NCI-H510A treated with DMSO at 0.1 percent for 48 hours (cell line): Measurements from ENCODE around the gene POU2F3.
"Not testable (repeated sequence)": the region's sequence is repeated elsewhere in the genome, so short reads cannot be mapped to it uniquely, and the experiment has no call there.

Experiments used
- DNase-seq: peaks from one replicate; lab custom pipeline; 2025; lab: John Stamatoyannopoulos, UW

The POU2F3 gene

GRCh38 chr11:120253377-120253776 is 13.4 kb downstream of the POU2F3 start:
- DNase-seq, result not testable (repeated sequence)

GRCh38 chr11:120254788-120255518 is 15.0 kb downstream of the POU2F3 start:
- DNase-seq, result no peak

- no peak for DNase-seq
Measured at GRCh38 chr11:120255519-120255866, 15.6 kb downstream of the POU2F3 start.

DNA sequence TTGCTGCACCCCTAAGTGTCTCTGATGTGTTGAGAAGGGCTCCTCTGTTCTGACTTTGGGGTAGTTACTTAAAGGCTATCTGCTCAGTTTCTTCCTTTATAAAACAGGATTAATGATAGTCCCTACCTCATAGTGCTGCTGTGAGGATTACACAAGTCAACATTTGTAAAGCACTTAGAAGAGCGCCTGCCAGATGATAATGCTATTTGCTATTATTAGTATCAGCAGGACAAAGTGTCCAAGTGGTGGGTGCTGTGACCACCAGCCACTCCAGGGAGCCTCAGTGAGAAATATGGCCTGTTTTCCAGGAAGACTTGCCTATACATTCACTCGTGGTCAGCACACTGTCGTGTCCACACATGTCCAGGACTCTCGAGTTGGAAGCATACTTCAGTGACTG is 16.2 kb downstream of the POU2F3 start:
- DNase-seq, result no peak

DNA sequence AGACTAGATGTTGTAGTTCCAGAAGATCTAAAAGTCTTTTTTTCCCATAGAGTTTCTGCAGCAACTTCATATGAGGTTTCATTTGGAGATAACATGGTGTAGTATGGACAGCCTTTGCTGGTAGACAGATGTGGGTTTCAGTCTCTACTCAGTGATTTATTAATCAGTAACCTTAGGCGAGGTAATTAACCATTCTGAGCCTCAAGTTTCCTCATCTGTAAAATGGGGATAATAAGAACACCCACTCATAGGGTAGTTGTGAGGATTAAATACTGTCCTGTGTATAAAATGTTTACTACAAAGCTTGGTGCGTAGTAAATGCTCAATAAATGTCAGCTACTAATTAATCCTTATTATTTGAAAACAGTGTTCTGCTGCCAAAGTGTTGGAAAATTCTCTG is 16.8 kb downstream of the POU2F3 start:
- no peak for DNase-seq

GRCh38 chr11:120257346-120257745 is 17.4 kb downstream of the POU2F3 start:
- DNase-seq, result no peak

DNA sequence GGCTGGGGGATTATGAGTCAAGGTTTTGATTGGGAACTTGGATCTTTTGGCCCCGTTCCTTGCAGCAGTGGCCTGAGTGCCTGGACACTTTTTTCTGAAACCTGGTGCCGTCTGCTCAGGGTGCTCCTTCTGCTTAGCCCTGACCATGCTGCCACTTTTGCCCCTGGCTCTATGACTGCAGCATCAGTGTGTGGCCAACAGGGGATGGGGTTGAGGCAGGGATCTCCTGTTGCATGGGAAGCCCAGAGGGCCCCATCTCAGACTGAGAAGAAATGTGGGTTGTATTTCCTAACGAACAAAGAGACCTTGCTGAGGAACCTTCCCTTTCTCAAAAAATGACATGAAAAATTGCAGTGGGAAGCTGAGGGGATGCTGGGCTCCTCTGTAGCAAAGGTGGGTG is 18.7 kb downstream of the POU2F3 start:
- DNase-seq, result no peak

- no peak for DNase-seq
Measured at GRCh38 chr11:120259241-120259640, 19.3 kb downstream of the POU2F3 start.

- DNase-seq, result no peak
Measured at GRCh38 chr11:120259988-120260565, 20.1 kb downstream of the POU2F3 start.

DNA sequence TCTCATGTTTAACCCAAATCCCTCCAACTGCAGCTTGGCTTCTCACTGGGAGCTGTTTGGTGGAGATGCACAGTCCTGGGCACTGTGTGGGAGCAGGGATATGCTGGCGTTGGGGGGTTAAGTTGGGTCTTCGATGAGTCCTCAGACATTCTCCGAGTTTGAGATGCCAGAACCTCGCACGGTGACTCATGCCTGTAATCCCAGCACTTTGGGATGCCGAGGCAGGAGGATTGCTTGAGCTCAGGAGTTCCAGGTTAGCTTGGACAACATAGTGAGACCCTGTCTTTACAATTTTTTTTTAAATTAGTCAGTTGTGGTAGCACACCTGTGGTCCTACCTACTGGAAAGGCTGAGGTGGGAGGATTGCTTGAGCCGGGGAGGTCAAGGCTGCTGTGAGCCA is 20.7 kb downstream of the POU2F3 start:
- DNase-seq, result no peak

GRCh38 chr11:120261321-120261720 is 21.4 kb downstream of the POU2F3 start:
- no peak for DNase-seq

DNA sequence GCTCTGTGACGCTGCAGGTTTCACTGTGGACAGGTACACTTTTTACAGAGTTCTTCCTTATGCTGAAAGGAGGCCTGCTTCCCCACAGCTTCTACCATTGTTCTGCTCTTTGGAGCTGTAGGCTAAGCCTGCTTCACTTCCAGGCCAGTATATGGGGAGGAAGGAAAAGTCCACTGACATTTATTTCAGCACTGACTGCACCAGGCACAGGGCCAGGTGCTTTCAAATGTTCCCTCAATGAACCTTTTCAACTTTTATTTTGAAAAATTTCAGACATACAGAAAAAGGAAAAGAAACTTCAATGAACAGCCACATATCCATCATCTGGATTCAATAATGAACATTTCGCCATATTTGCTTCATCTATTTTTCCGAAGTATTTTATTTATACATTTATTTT is 22.0 kb downstream of the POU2F3 start:
- DNase-seq, result no peak

- DNase-seq, result no peak
Measured at GRCh38 chr11:120267319-120267718, 27.4 kb downstream of the POU2F3 start.

GRCh38 chr11:120268686-120269085 is 28.7 kb downstream of the POU2F3 start:
- DNase-seq, result no peak

DNA sequence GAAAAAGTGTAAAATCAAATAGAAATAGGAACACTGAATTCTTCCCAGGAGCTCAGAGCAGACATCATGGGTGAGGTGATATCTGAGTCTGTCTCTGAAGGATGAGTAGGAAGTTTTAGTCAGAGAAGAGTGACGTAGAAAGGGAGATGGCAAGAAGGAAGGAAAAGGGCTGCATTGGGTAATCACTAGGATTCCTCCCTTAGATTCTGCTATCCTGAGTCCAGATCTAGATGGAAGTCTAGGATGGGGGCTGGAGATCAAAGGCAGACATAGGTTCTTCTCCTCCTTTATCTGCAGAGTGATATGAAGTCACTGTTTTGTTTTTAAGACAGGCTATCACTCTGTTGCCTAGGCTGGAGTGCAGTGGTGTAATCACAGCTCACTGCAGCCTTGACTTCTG is 30.4 kb downstream of the POU2F3 start:
- DNase-seq, result no peak

GRCh38 chr11:120271672-120272071 is 31.7 kb downstream of the POU2F3 start:
- no peak for DNase-seq

DNA sequence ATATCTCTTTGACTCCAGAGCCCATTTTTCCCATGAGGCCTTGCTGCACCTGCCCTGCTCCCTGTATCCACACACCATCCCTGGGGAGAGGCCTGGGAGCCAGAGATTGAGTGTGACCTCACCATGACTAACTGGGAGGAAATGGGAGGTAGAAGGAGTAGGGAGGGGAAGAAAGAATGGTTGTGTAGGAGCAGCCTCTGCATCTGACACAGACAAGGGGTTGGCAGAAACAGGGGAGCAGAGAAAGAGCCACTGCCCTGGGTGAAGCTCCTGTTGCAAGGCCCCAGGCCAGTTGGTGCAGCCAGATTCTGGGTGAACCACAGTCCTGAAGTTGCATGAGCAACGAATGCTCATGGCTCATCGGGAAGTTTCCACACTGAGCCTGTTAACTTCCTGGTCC is 32.4 kb downstream of the POU2F3 start:
- no peak for DNase-seq

GRCh38 chr11:120273432-120273831 is 33.5 kb downstream of the POU2F3 start:
- no peak for DNase-seq

DNA sequence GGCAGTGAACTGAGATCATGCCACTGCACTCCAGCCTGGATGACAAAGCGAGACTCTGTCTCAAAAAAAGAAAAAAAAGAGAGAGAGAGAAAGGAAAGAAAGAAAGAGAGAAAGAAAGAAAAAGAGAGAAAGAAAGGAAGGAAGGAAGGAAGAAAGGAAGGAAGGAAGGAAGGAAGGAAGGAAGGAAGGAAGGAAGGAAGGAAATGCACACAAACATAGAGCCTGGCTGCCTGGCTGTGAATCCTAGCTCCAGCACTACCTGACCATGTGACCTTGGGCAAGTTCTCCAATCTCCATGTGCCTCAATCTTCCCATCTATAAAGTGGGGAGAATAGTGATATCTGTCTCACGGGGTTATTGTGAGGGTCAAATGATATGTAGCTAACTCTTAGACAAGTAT is 34.0 kb downstream of the POU2F3 start:
- DNase-seq, result not testable (repeated sequence)

- no peak for DNase-seq
Measured at GRCh38 chr11:120279502-120279901, 39.6 kb downstream of the POU2F3 start.

DNA sequence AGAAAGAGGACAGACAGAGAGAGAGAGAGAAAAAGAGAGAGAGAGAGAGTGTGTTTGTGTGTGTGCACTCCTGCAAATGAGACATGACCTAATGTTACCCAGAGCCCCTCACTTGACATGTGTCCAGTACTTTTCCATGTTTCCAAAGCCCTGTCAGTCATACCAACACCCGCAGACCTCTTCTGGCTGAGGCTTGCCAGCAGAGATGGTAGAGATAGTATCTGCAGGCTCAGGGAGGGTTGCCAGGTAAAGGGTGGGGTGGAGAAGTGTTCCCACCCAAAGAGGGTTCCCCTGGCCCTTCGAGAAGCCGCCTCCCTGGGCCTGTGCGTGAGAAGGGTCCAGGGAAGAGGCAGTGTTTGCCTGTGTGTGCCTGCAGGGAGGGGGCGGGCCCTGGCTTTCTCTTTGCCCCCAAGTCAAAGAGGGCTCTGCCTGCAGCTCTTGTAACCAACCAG is 40.7 kb downstream of the POU2F3 start:
- no peak for DNase-seq

- no peak for DNase-seq
Measured at GRCh38 chr11:120281143-120281795, 41.3 kb downstream of the POU2F3 start.

- DNase-seq, result no peak
Measured at GRCh38 chr11:120283124-120283523, 43.2 kb downstream of the POU2F3 start.
